ENCODE results near the gene NIPAL4.

Gene NIPAL4

GRCh38 chr5:157485811-157486210, 25.8 kb downstream of the NIPAL4 start:
- DNase-seq (ENCODE audit: low read depth) = no peak

- DNase-seq (ENCODE audit: low read depth) = no peak
Measured at GRCh38 chr5:157486221-157486681, 26.2 kb downstream of the NIPAL4 start.

- DNase-seq (ENCODE audit: low read depth) = no peak
Measured at GRCh38 chr5:157486861-157487260, 26.8 kb downstream of the NIPAL4 start.

- no peak for DNase-seq (ENCODE audit: low read depth)
Measured at GRCh38 chr5:157487358-157487757, 27.3 kb downstream of the NIPAL4 start.

GRCh38 chr5:157491471-157491995, 31.5 kb downstream of the NIPAL4 start:
- DNase-seq (ENCODE audit: low read depth) = no peak

- DNase-seq (ENCODE audit: low read depth) = no peak
Measured at GRCh38 chr5:157492886-157493285, 32.9 kb downstream of the NIPAL4 start.

GRCh38 chr5:157494178-157494832, 34.3 kb downstream of the NIPAL4 start:
- no peak for DNase-seq (ENCODE audit: low read depth)

- no peak for DNase-seq (ENCODE audit: low read depth)
Measured at GRCh38 chr5:157496864-157497263, 36.9 kb downstream of the NIPAL4 start.

GRCh38 chr5:157497875-157498611, 38.0 kb downstream of the NIPAL4 start:
- no peak for DNase-seq (ENCODE audit: low read depth)

GRCh38 chr5:157502143-157502647, 42.2 kb downstream of the NIPAL4 start:
- no peak for DNase-seq (ENCODE audit: low read depth)

GRCh38 chr5:157504053-157504452, 44.0 kb downstream of the NIPAL4 start:
- DNase-seq (ENCODE audit: low read depth) = no peak

- no peak for DNase-seq (ENCODE audit: low read depth)
Measured at GRCh38 chr5:157505496-157505895, 45.5 kb downstream of the NIPAL4 start.

GRCh38 chr5:157506066-157506590, 46.1 kb downstream of the NIPAL4 start:
- DNase-seq (ENCODE audit: low read depth) = peak; percentile 59

- DNase-seq (ENCODE audit: low read depth) = peak; percentile 9
Measured at GRCh38 chr5:157506981-157507780, 47.2 kb downstream of the NIPAL4 start.

- no peak for DNase-seq (ENCODE audit: low read depth)
Measured at GRCh38 chr5:157509093-157509492, 49.1 kb downstream of the NIPAL4 start.

- no peak for DNase-seq (ENCODE audit: low read depth)
Measured at GRCh38 chr5:157509587-157509986, 49.6 kb downstream of the NIPAL4 start.

- no peak for DNase-seq (ENCODE audit: low read depth)
Measured at GRCh38 chr5:157510682-157511081, 50.7 kb downstream of the NIPAL4 start.

GRCh38 chr5:157511651-157512644, 51.9 kb downstream of the NIPAL4 start:
- DNase-seq (ENCODE audit: low read depth) = peak; percentile 99

- no peak for DNase-seq (ENCODE audit: low read depth)
Measured at GRCh38 chr5:157513182-157513581, 53.2 kb downstream of the NIPAL4 start.

GRCh38 chr5:157514974-157515373, 55.0 kb downstream of the NIPAL4 start:
- no peak for DNase-seq (ENCODE audit: low read depth)

- peak; percentile 94 for DNase-seq (ENCODE audit: low read depth)
Measured at GRCh38 chr5:157516006-157516405, 56.0 kb downstream of the NIPAL4 start.

Data from iris pigment epithelial cell (primary cell).